GM12878 (cell line): Measurements from ENCODE around the gene EBLN2. TPM values are rescaled to one million over a fixed set of nuclear protein-coding genes. Genes with fewer than 3 reads are reported as not detected.

Experiments
- ATAC-seq: fragments of 200-7000 bp; cut with Tn5 transposase; 3 replicates; pipeline ENCODE4 v1.9.1; 2020; ENCODE audit warnings: mild to moderate bottlenecking, moderate library complexity
- BruUV-seq: library from RNA; stranded (reverse); fragments of 400-500 nt; replicated peaks from 2 replicates; lab custom pipeline; 2021; lab: Mats Ljungman, UMichigan
- CTCF ChIA-PET: fragments of 300-600 bp; sonication (Branson Sonifier 250); formaldehyde crosslinking; extraction: SDS; loops from one replicate; lab custom pipeline; 2021; ENCODE audit warnings: inconsistent platforms; lab: Yijun Ruan, JAX
- POLR2A ChIA-PET: fragments of 350-600 bp; formaldehyde crosslinking; extraction: SDS; loops from one replicate; lab custom pipeline; 2021; ENCODE audit warnings: inconsistent platforms; lab: Charles Lee
- RAD21 ChIA-PET: fragments of 300-600 bp; sonication (Branson Sonifier 250); formaldehyde crosslinking; loops from one replicate; lab custom pipeline; 2023; ENCODE audit warnings: antibody characterized with exemption; ENCODE audit not compliant: unreplicated experiment; lab: Charles Lee
- SMC1A ChIA-PET: fragments of 300-600 bp; sonication (Branson Sonifier 250); formaldehyde crosslinking; loops from one replicate; lab custom pipeline; 2023; ENCODE audit not compliant: unreplicated experiment, uncharacterized antibody; lab: Charles Lee
- DNase-seq: peaks from one replicate; pipeline ENCODE4 v3.0.0-alpha.2; 2011; ENCODE audit warnings: low read depth, low spot score
- FAIRE-seq: peaks from 3 replicates; lab custom pipeline; 2011; peaks lifted over from hg19 to GRCh38; lab: Jason Lieb, UNC
- H2AFZ ChIP-seq: 2 replicates; pipeline ENCODE4 v1.6.0; 2011; ENCODE audit warnings: low read depth, low read length, control low read depth; ENCODE audit not compliant: control insufficient read depth
- H3K27ac ChIP-seq: 2 replicates; pipeline ENCODE4 v1.5.1; 2011; ENCODE audit warnings: control low read depth; ENCODE audit not compliant: control insufficient read depth, insufficient read depth
- H3K27me3 ChIP-seq, 2 experiments: replicated peaks in 1 of 2; 2 replicates each; pipeline versions ENCODE4 v1.6.0 to v1.6.1; 2011; ENCODE audit warnings: low read length in 1 of 2; ENCODE audit not compliant: control insufficient read depth in 2 of 2, insufficient read depth in 2 of 2
- H3K36me3 ChIP-seq, 2 experiments: 2 replicates each; pipeline ENCODE4 v1.5.1; 2011; ENCODE audit warnings: low read length in 1 of 2; ENCODE audit not compliant: control insufficient read depth in 2 of 2, insufficient read depth in 2 of 2
- H3K4me1 ChIP-seq: 2 replicates; pipeline ENCODE4 v1.6.1; 2011; ENCODE audit warnings: mild to moderate bottlenecking, low read length, moderate library complexity, mixed read lengths; ENCODE audit not compliant: control insufficient read depth, insufficient read depth
- H3K4me2 ChIP-seq: 2 replicates; pipeline ENCODE4 v1.6.0; 2011; ENCODE audit warnings: control low read depth; ENCODE audit not compliant: control insufficient read depth, insufficient read depth
- H3K4me3 ChIP-seq: fragments of 200-600 bp; sonication (generic); 2 replicates; pipeline ENCODE4 v1.5.1; 2016
- H3K79me2 ChIP-seq: 2 replicates; pipeline ENCODE4 v1.6.0; 2011; ENCODE audit warnings: low read length; ENCODE audit not compliant: control insufficient read depth, insufficient read depth
- H3K9ac ChIP-seq: 2 replicates; pipeline ENCODE4 v1.8.0; 2011; ENCODE audit warnings: low read length, control low read depth, mixed read lengths; ENCODE audit not compliant: control insufficient read depth, insufficient read depth
- H3K9me3 ChIP-seq: replicated peaks from 3 replicates; pipeline ENCODE4 v1.5.1; 2011; ENCODE audit warnings: mild to moderate bottlenecking, low read length; ENCODE audit not compliant: control insufficient read depth, insufficient read depth
- H4K20me1 ChIP-seq: 2 replicates; pipeline ENCODE4 v1.6.0; 2011; ENCODE audit not compliant: control insufficient read depth, insufficient read depth
- BMI1 ChIP-seq: fragments of 450-650 bp; IDR thresholded peaks from 2 replicates; pipeline ENCODE4 v1.6.1; 2016; ENCODE audit warnings: mild to moderate bottlenecking, moderate library complexity, borderline replicate concordance
- HCFC1 ChIP-seq: fragments of 150-350 bp; IDR thresholded peaks from 2 replicates; pipeline ENCODE4 v1.6.1; 2014; ENCODE audit warnings: low read length
- HDAC6 ChIP-seq: fragments of 200-600 bp; sonication (generic); IDR thresholded peaks from one replicate; pipeline ENCODE4 v1.8.0; 2017; ENCODE audit warnings: antibody characterized with exemption; ENCODE audit not compliant: unreplicated experiment
- IKZF1 ChIP-seq: fragments of 450-650 bp; conservative IDR thresholded peaks from 2 replicates; pipeline ENCODE4 v1.6.1; 2017; ENCODE audit warnings: antibody characterized with exemption, mild to moderate bottlenecking
- IKZF2 ChIP-seq, 2 experiments: fragments of 450-650 bp; IDR thresholded peaks; 2 replicates each; pipeline ENCODE4 v1.6.1; 2017; ENCODE audit warnings: mild to moderate bottlenecking in 2 of 2, moderate library complexity in 2 of 2
- MTA3 ChIP-seq: IDR thresholded peaks from 2 replicates; pipeline ENCODE4 v1.6.1; 2012; ENCODE audit warnings: low read length, inconsistent platforms, borderline replicate concordance
- NR2F1 ChIP-seq: fragments of 450-650 bp; conservative IDR thresholded peaks from 2 replicates; pipeline ENCODE4 v1.6.1; 2017; ENCODE audit warnings: mild to moderate bottlenecking
- POLR2AphosphoS2 ChIP-seq: IDR thresholded peaks from 2 replicates; pipeline ENCODE4 v1.6.1; 2011; ENCODE audit warnings: low read depth, mild to moderate bottlenecking, low read length, improper control_type of control experiment, moderate library complexity
- POU2F2 ChIP-seq: IDR thresholded peaks from 3 replicates; pipeline ENCODE4 v1.6.1; 2011; ENCODE audit warnings: low read depth, mild to moderate bottlenecking, low read length, borderline replicate concordance
- RB1 ChIP-seq: fragments of 450-650 bp; formaldehyde crosslinking; IDR thresholded peaks from 2 replicates; pipeline ENCODE4 v1.6.1; 2017; ENCODE audit warnings: mild to moderate bottlenecking, borderline replicate concordance
- RUNX3 ChIP-seq: IDR thresholded peaks from 2 replicates; pipeline ENCODE4 v1.6.1; 2012; ENCODE audit warnings: low read length, inconsistent platforms
- SIN3A ChIP-seq: IDR thresholded peaks from 2 replicates; pipeline ENCODE4 v1.6.1; 2012; ENCODE audit warnings: low read depth, low read length, improper control_type of control experiment
- SMAD5 ChIP-seq: IDR thresholded peaks from 2 replicates; pipeline ENCODE4 v1.6.1; 2016; ENCODE audit warnings: antibody characterized with exemption, low read depth
- YY1 ChIP-seq: IDR thresholded peaks from 2 replicates; pipeline ENCODE4 v1.6.1; 2011; ENCODE audit warnings: low read depth, mild to moderate bottlenecking, low read length
- ZNF217 ChIP-seq: fragments of 450-650 bp; IDR thresholded peaks from 2 replicates; pipeline ENCODE4 v1.6.1; 2017; ENCODE audit warnings: antibody characterized with exemption, mild to moderate bottlenecking
- ZNF687 ChIP-seq: fragments of 450-650 bp; IDR thresholded peaks from 2 replicates; pipeline ENCODE4 v1.6.1; 2017; ENCODE audit warnings: mild to moderate bottlenecking, moderate library complexity
- WGBS: methylation state at CpG from one replicate; pipeline ENCODE4 v1.1.6; 2016; ENCODE audit warnings: low lambda C conversion rate; ENCODE audit not compliant: insufficient replicate concordance, insufficient coverage; ENCODE audit errors: missing lambda C conversion rate; 5-methylcytosine and 5-hydroxymethylcytosine counted together
- in situ Hi-C: fragments of 300-500 bp; cut with MboI; formaldehyde crosslinking; loops from 9 replicates; pipeline ENCODE4 v1.14.3; 2018; ENCODE audit warnings: mixed read lengths
- intact Hi-C: fragments of 100-400 bp; cut with micrococcal nuclease; formaldehyde crosslinking; loops from one replicate; pipeline ENCODE4 v1.14.2; 2022; ENCODE audit not compliant: unreplicated experiment
- polyA plus RNA-seq, 11 experiments: library from polyadenylated mRNA; depleted of rRNA in 4 of 11; unstranded in 6 of 11; stranded (reverse) in 5 of 11; fragments of >200 nt; fragmentation: Nextera tagmentation in 4 of 11; fragmentation: Illumina TruSeq in 1 of 11; extraction: Ambion mirVana in 4 of 11; extraction: Trizol in 1 of 11; gene quantifications; 1 replicate in 1 of 11; 2 replicates in 10 of 11; pipeline versions ENCODE4 v1.2.1 to v1.2.3, GENCODE V29; 2011 to 2016; ENCODE audit warnings: inconsistent platforms in 2 of 11, missing spikeins in 2 of 11, low read depth in 1 of 11
- total RNA-seq, 4 experiments: library from RNA; depleted of rRNA in 3 of 4; stranded (reverse); fragments of >200 nt in 3 of 4; fragmentation: Illumina TruSeq in 1 of 4; extraction: Trizol in 1 of 4; gene quantifications; 2 replicates each; pipeline versions ENCODE4 v1.2.1 to v1.2.3, GENCODE V29; 2013 to 2021

Gene EBLN2
- total and polyA plus RNA-seq, 10 of the 15 experiments (the other 5 are each of a cell fraction or from before 2014, with no cell fraction given): 0.84 to 6.8 (median 3.6) TPM

GRCh38 chr3:73029321-73029796 lies 32.1 kb upstream of the EBLN2 start:
- Histone ChIP-seq H3K27me3 (no peaks in the 10 kb centered on the region), H3K9me3 (peaks cover 1% of the 10 kb centered on the region; the same call in 2 of the 3 replicates), H3K4me3 (no peak overlapping the region), H3K36me3 (peaks cover 0 to 3% of the 10 kb centered on the region in 2 experiments), H3K27ac (no peak overlapping the region; the same call in 1 of the 2 replicates), H3K79me2 (peaks cover 98% of the 10 kb centered on the region), H4K20me1 (peaks cover 4% of the 10 kb centered on the region; the same call in 1 of the 2 replicates), H3K9ac (no peak overlapping the region), H2AFZ (no peak overlapping the region), H3K4me2 (no peak overlapping the region), H3K4me1 (peaks cover 10% of the 10 kb centered on the region)
- POLR2A ChIA-PET: no interaction called here
- TF ChIP-seq RB1: no peak
- TF ChIP-seq POU2F2: no peak
- TF ChIP-seq IKZF1: 0 out of 2 replicates have a peak, but pooled peaks have one; percentile 25
- TF ChIP-seq RUNX3: peak; percentile 48
- TF ChIP-seq IKZF2 (IDR thresholded peaks at IDR 0.05): 0 out of 4 replicates have a peak, but pooled peaks have one; percentile 10 to 49
- CTCF ChIA-PET: no interaction called here
- FAIRE-seq: no peak
- TSS peak; percentile 50 for BruUV-seq
- intact Hi-C loops (no loop called here), in situ Hi-C loops (no loop called here)
- SMC1A ChIA-PET: no interaction called here
- RAD21 ChIA-PET: interaction anchor here (0.6 to 0.9 kb wide), 2 partner anchors 9 to 26 kb away, joined by 3 read pairs; no protein-coding TSS in a partner anchor
- 71% methylated on average over 1 of the region's 1 CpG for WGBS
- ATAC-seq: peak; percentile 72
- DNase-seq: no peak

DNA sequence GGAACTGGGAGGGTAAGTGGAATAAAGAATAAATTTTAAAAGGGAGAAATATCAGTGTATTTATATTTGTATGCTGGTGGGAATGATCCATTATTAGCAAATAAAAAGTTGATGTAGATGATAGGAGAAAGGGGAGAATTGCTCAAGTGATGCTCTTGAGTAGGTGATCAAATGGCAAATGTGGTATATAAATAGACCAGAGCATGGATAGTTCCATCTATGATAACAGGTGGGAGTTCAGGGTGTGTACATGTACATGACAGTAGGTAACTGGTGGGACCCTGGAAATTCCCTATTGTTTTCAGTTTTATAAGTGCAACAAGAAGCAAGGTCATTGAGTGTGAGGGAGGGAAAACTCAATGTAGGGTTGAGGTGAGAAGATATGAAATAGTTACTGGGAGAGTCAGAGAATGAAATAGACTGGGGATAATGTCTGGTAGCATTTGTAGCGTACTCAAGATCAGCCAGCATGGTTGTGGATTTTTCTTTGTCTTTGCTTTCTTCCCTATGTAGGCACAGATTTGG lies 31.3 kb upstream of the EBLN2 start:
- no peak for FAIRE-seq
- POLR2A ChIA-PET: no interaction called here
- Histone ChIP-seq H3K4me1 (peaks cover 10% of the 10 kb centered on the region), H2AFZ (no peak overlapping the region), H3K4me2 (no peak overlapping the region), H3K27ac (no peak overlapping the region), H3K36me3 (peaks cover 0 to 5% of the 10 kb centered on the region in 2 experiments), H3K9me3 (peaks cover 1% of the 10 kb centered on the region; the same call in 2 of the 3 replicates), H3K27me3 (no peaks in the 10 kb centered on the region), H3K79me2 (peaks cover 98% of the 10 kb centered on the region), H4K20me1 (peaks cover 4% of the 10 kb centered on the region; the same call in 1 of the 2 replicates), H3K9ac (no peak overlapping the region), H3K4me3 (no peak overlapping the region)
- CTCF ChIA-PET: no interaction called here
- RAD21 ChIA-PET: no interaction called here
- 84% methylated on average over 1 of the region's 1 CpG for WGBS
- ATAC-seq: peak; percentile 64
- DNase-seq: no peak
- intact Hi-C loops (no loop called here), in situ Hi-C loops (no loop called here)
- BruUV-seq: no TSS peak
- SMC1A ChIA-PET: no interaction called here
- TF ChIP-seq MTA3 (no peak), ZNF687 (no peak), NR2F1 (no peak), BMI1 (no peak), SMAD5 (no peak), HDAC6 (no peak), SIN3A (no peak), HCFC1 (no peak), YY1 (no peak), POLR2AphosphoS2 (no peak), ZNF217 (no peak)
